Dedifferentiated amniotic fluid mesenchymal stem cell (primary cell): ENCODE results near the gene SOD2.
"Not testable (repeated sequence)": the region's sequence is repeated elsewhere in the genome, so short reads cannot be mapped to it uniquely, and the experiment has no call there.

ENCODE experiments used
- DNase-seq: peaks from one replicate; pipeline ENCODE4 v3.0.0-alpha.2; 2016; ENCODE audit errors: extremely low spot score

The SOD2 gene

DNA sequence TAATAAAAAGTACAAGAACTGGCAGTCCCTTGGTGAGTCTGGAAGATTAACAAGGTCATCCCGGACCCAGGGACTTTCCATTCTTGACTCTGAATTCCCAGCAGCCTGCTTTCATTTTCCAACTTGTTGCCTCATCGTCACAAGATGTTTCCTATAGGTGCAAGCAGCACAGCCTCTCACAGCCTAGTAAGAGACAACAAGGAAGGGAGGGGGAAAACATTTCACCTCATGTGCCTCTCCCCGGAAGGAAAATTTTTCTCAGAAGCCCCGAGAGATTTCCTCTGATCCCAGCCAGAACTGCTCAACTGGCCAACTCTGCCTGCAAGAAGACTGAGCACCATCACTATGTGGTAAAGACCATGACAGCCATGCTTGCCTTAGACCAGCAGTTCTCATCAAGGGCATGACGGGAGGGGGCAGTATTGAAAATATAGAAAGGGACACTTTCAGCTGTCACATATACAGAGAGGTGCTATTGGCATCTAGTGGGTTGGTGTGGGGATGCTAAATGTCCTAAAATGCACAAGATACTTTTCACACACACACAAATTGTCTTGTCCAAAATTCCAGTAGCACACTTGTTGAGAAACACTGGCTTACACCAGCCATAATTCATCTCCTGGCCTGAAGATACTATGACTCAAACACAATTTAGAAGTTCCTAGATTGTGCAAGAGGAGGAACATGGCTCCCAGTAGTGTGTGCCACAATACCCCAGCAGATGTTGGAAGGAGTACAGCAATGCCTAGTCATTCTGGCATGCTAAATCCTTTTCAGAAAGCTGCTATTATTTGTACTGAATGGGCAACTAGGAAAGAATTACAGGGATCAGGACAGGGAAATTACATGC, 23.4 kb upstream of the SOD2 start:
- DNase-seq, result peak; percentile 97

- no peak for DNase-seq
Observed at GRCh38 chr6:159715605-159716004, 22.6 kb upstream of the SOD2 start.

GRCh38 chr6:159715166-159715565, 22.1 kb upstream of the SOD2 start:
- DNase-seq, result no peak

GRCh38 chr6:159714404-159714803, 21.4 kb upstream of the SOD2 start:
- no peak for DNase-seq

- no peak for DNase-seq
Observed at GRCh38 chr6:159713984-159714383, 20.9 kb upstream of the SOD2 start.

GRCh38 chr6:159712389-159712788, 19.3 kb upstream of the SOD2 start:
- not testable (repeated sequence) for DNase-seq

DNA sequence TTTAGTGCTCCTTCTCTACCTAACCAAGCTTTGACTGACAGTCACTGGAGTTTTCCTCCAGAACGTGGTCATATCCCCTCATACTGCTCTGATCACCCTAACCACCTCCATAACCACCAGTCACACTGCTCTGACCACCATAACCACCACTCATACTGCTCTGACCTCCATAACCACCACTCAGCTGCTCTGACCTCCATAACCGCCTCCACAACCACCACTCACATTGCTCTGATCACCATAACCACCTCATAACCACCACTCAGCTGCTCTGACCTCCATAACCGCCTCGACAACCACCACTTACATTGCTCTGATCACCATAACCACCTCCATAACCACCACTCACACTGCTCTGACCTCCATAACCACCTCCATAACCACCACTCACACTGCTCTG, 17.6 kb upstream of the SOD2 start:
- not testable (repeated sequence) for DNase-seq

DNA sequence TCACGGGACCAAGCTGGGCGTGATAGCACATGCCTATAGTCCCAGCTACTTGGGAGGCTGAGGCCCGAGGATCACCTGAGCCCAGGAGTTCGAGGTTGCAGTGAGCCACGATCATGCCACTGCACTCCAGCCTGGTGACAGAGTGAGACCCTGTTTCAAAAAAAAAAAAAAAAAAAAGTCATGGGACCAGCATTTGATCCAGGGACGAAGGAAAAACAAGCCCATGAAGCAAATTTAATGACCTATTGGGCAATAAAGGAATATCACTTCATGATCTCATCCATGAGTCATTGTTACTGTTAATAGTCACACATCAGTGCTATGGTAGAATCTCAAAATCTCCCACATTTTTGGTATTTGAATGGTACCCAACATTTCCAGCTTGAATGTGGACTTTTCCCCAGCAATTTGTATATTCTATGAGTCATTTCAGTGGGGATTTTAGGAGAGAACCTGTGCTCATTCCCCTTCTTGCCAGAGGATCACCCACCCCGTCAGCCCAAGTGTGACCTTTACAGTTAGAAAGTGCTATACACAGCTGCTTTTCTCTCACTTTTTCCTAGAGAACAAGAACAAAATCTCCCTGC, 8.5 kb upstream of the SOD2 start:
- DNase-seq, result peak; percentile 77

- no peak for DNase-seq
Observed at GRCh38 chr6:159700970-159701369, 7.9 kb upstream of the SOD2 start.

DNA sequence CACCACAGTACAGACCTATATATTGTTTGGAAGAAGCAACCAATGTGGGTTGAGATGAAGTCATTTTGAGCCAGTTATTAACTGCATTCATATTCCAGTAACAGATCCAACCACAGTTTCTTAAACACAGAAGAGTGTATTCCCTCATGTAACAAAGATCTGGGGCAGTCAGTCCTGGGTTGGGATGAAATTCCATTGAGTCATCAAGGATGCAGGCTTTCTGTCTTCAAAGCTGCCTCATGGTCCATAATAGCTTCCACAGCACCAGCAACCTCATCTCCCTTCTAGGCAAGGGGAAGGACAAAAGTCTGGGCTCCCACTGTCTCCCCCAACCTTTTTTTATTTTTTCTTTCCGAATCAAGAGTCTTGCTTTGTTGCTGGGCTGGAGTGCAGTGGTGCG, 2.9 kb upstream of the SOD2 start:
- peak; percentile 12 for DNase-seq

- peak; percentile 5 for DNase-seq
Observed at GRCh38 chr6:159693894-159694545, 979 bp upstream of the SOD2 start.

- peak; percentile 27 for DNase-seq
Observed at GRCh38 chr6:159692303-159693127, 526 bp downstream of the SOD2 start.

DNA sequence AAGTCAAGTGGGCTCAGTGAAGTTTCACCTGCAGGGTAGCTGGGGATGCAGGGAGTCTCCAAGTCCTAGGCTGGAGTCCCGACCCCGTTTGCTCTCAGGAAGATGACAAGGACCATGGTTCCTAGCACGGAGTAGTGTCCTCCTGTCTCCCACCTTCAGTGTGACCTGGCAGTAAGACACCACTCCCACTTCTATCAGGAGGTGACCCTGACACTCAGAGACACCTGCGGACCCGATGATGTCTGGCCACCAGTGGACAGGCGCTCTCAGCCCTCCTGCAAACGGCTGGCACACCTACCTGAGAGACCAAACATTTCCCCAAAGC, 1.1 kb downstream of the SOD2 start:
- DNase-seq, result no peak

DNA sequence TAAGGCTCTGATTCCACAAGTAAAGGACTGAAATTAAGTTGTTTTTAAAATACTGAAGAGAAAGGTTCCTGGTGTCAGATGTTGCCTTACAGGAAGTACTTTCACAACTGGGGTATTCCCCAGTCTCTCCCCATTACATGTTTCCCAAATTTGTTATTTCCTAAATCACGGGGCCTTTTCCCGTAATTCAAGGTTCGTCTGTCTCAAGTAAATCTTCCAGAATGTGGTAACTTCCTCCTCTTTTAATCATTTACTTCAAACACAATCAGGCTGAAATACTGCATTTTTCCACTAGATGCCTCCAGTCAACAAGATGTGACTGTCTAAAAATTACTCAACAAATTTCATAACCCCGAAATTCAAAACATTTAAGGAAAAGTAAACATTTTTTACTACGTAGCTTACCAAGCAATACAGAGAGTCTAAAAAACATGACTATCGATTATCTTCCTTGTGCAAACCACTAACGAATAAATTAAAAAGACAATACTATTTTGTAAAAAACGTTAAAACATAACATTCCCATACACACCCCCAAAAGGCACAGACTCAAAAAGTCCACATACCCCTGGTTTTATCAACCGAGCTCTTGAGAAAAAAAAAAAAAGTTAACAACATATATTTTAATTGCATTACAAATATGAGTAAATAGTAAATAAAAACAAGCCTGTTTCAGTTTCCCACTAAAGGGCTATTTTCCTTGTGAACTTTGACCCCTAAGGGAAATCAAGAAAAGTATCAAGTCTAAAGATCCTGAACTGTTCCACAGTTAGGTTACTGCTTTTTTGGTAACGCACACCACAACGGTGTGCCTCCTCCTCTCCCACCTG, 1.7 kb downstream of the SOD2 start:
- DNase-seq, result peak; percentile 91

- DNase-seq, result not testable (repeated sequence)
Observed at GRCh38 chr6:159690135-159690534, 2.9 kb downstream of the SOD2 start.

- no peak for DNase-seq
Observed at GRCh38 chr6:159689001-159689400, 4.0 kb downstream of the SOD2 start.

DNA sequence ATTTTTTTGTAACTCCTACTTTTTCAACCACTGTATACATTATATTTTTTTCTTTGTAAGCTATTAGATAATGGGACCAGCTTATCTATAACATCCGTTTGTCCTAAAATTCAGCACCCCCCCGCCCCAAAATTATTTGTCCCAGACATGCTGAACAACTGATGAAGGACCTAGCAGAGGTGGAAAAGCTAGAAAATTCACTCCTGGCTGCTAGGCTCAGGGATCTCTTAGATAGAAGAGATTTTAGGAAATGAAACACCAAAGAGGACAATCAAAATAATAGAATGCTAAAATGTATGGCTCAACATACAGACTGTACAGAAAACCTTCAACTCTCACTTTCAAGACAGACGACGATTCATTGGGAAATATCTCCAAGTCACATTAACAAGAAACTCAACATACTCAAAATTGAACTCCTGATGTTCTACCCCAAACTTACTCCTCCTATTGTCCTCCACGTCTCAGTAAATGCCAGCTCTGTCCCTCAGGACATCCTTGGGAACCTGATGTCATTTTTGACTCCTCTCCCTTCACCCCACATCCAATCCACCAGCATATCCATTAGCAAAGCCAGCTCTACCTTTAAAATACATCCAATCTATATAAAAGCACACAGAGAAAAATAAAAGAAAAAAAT, 4.7 kb downstream of the SOD2 start:
- no peak for DNase-seq

- no peak for DNase-seq
Observed at GRCh38 chr6:159687341-159687740, 5.7 kb downstream of the SOD2 start.

GRCh38 chr6:159686703-159687102, 6.3 kb downstream of the SOD2 start:
- no peak for DNase-seq

GRCh38 chr6:159686040-159686439, 7.0 kb downstream of the SOD2 start:
- no peak for DNase-seq

- no peak for DNase-seq
Observed at GRCh38 chr6:159684013-159684304, 9.1 kb downstream of the SOD2 start.
